Ovary (tissue), 9 donors: Measurements from ENCODE around the gene DNAH9. TPM values are rescaled to one million over a fixed set of nuclear protein-coding genes. Genes with fewer than 3 reads are reported as not detected.

Experiments
- DNase-seq, 5 donors: peaks; one replicate each; pipeline ENCODE4 v3.0.0-alpha.2; 2019 to 2020
- H3K27ac ChIP-seq, 2 donors: fragments of 200-600 bp; one replicate each; pipeline versions ENCODE4 v1.5.1 to v1.8.0; 2019 to 2022
- H3K27me3 ChIP-seq: fragments of 200-600 bp; one replicate; pipeline ENCODE4 v1.8.0; 2022
- H3K36me3 ChIP-seq: fragments of 200-600 bp; sonication (generic); one replicate; pipeline ENCODE4 v1.5.1; 2019
- H3K4me1 ChIP-seq: one replicate; pipeline ENCODE4 v1.8.1; 2013; ENCODE audit warnings: mild to moderate bottlenecking, moderate library complexity; ENCODE audit not compliant: insufficient read depth
- H3K4me3 ChIP-seq: fragments of 200-600 bp; sonication (generic); one replicate; pipeline ENCODE4 v1.5.1; 2017
- H3K9me3 ChIP-seq, 2 donors: fragments of 200-600 bp in 1 of 2; sonication (generic) in 1 of 2; one replicate each; pipeline versions ENCODE4 v1.5.1 to v1.8.1; 2013 to 2019; ENCODE audit warnings: mild to moderate bottlenecking in 1 of 2, moderate library complexity in 1 of 2
- CTCF ChIP-seq, 3 donors: fragments of 450-650 bp in 2 of 3; fragments of 200-600 bp in 1 of 3; IDR thresholded peaks; one replicate each; pipeline versions ENCODE4 v1.5.1 to v1.8.0; 2016 to 2022; ENCODE audit warnings: antibody characterized with exemption in 3 of 3, mild to moderate bottlenecking in 1 of 3
- EP300 ChIP-seq: sonication (generic); formaldehyde crosslinking; IDR thresholded peaks from one replicate; pipeline ENCODE4 v1.6.1; 2017; ENCODE audit warnings: antibody characterized with exemption
- POLR2A ChIP-seq: fragments of 450-650 bp; IDR thresholded peaks from one replicate; pipeline ENCODE4 v1.6.1; 2017; ENCODE audit warnings: antibody characterized with exemption, mild to moderate bottlenecking, moderate library complexity
- WGBS, 3 donors: extraction: QIAGEN DNeasy Blood & Tissue Kit in 1 of 3; methylation state at CpG; one replicate each; pipeline versions ENCODE4 v1.1.5 to v1.1.7; 2013 to 2017; 5-methylcytosine and 5-hydroxymethylcytosine counted together
- intact Hi-C, 4 donors: fragments of 100-400 bp; cut with DNase I; formaldehyde crosslinking; loops; one replicate each; pipeline versions ENCODE4 v1.11.0 to v1.15.1; 2022 to 2023
- polyA plus RNA-seq, 2 donors: library from polyadenylated mRNA; stranded (reverse); fragments of 200-250 nt in 1 of 2; fragments of 350-450 nt in 1 of 2; fragmentation: Illumina TruSeq in 1 of 2; extraction: RNeasy Lipid Tissue Mini Kit (QIAGEN cat#74804) in 1 of 2; gene quantifications; one replicate each; pipeline ENCODE4 v1.2.3, GENCODE V29; 2013 to 2014
- total RNA-seq, 7 donors: library from RNA; depleted of rRNA in 2 of 7; stranded (reverse); fragments of >200 nt in 2 of 7; fragmentation: NEBNext Ultra II Directional in 3 of 7; extraction: Animal tissue kit (Norgen Biotek cat#: 25700) in 3 of 7; gene quantifications; one replicate each; pipeline versions ENCODE4 v1.1.0 to v1.2.4, GENCODE V29; 2016 to 2023
- donor health status: DM: no; HTN: no; CAD: no; lungs with moderate emphysema.
- donor health status: DM: no; HTN: no; CAD: no.
- donor health status: Bipolar disorder and iron deficiency.
- donor health status: DM: yes; HTN: yes; CAD: no.
- donor health status: DM: no; HTN: no; CAD: no.
- donor health status: DM: yes; HTN: yes; CAD: no.

The DNAH9 gene
- total and polyA plus RNA-seq, 9 donors = 1.4 to 43.7 (median 3.4) TPM

- H3K36me3 ChIP-seq = no peaks in the 10 kb centered on the region
- no peak overlapping the region for H3K27ac ChIP-seq
- no peaks in the 10 kb centered on the region for H3K27me3 ChIP-seq
- no peak for DNase-seq
- intact Hi-C loops = no loop called here
- no peaks in the 10 kb centered on the region for H3K4me1 ChIP-seq
- 91 to 97% (median 92%) methylated on average over 5 of the region's 5 CpGs for WGBS, 3 donors
- H3K4me3 ChIP-seq = no peak overlapping the region
- no peak for TF ChIP-seq EP300
- H3K9me3 ChIP-seq = no peaks in the 10 kb centered on the region
These were observed 16.1 kb upstream of the DNAH9 start for GRCh38 chr17:11582217-11582616.

GRCh38 chr17:11583306-11583992 lies 14.8 kb upstream of the DNAH9 start:
- Histone ChIP-seq H3K36me3 (no peaks in the 10 kb centered on the region), H3K27me3 (no peaks in the 10 kb centered on the region), H3K9me3 (no peaks in the 10 kb centered on the region), H3K4me1 (no peaks in the 10 kb centered on the region), H3K27ac (no peak overlapping the region), H3K4me3 (no peak overlapping the region)
- intact Hi-C loops = no loop called here
- 82 to 96% (median 87%) methylated on average over 7 to 9 of the region's 9 CpGs for WGBS, 3 donors
- TF ChIP-seq EP300 (no peak), POLR2A (no peak), CTCF (IDR thresholded peaks at IDR 0.05) (no peak)
- no peak for DNase-seq

GRCh38 chr17:11589716-11590115 lies 8.6 kb upstream of the DNAH9 start:
- TF ChIP-seq POLR2A = no peak
- no peak for TF ChIP-seq EP300
- TF ChIP-seq CTCF (IDR thresholded peaks at IDR 0.05) = no peak
- no peaks in the 10 kb centered on the region for H3K9me3 ChIP-seq
- H3K4me3 ChIP-seq = no peak overlapping the region
- no peaks in the 10 kb centered on the region for H3K27me3 ChIP-seq
- intact Hi-C loops = no loop called here
- no peak overlapping the region for H3K27ac ChIP-seq
- H3K36me3 ChIP-seq = no peaks in the 10 kb centered on the region
- DNase-seq = no peak
- 20 to 38% (median 25%) methylated on average over 3 of the region's 3 CpGs for WGBS, 3 donors
- no peaks in the 10 kb centered on the region for H3K4me1 ChIP-seq

- intact Hi-C loops = no loop called here
- WGBS, 3 donors = 80 to 81% (median 81%) methylated on average over 5 of the region's 5 CpGs
- no peak overlapping the region for H3K4me3 ChIP-seq
- H3K4me1 ChIP-seq = no peaks in the 10 kb centered on the region
- no peaks in the 10 kb centered on the region for H3K27me3 ChIP-seq
- H3K9me3 ChIP-seq = no peaks in the 10 kb centered on the region
- TF ChIP-seq CTCF (IDR thresholded peaks at IDR 0.05) (no peak), POLR2A (no peak)
- DNase-seq = no peak
- no peaks in the 10 kb centered on the region for H3K36me3 ChIP-seq
- no peak overlapping the region for H3K27ac ChIP-seq
These were observed 3.4 kb downstream of the DNAH9 start for GRCh38 chr17:11601661-11602060.

GRCh38 chr17:11608396-11608795 lies 10.1 kb downstream of the DNAH9 start:
- intact Hi-C loops = no loop called here
- H3K27me3 ChIP-seq = no peaks in the 10 kb centered on the region
- WGBS, 3 donors = 5 to 9% (median 8%) methylated on average over 6 of the region's 6 CpGs
- peak; percentile 73 to 89 (median 78) for DNase-seq
- H3K9me3 ChIP-seq = no peaks in the 10 kb centered on the region
- H3K36me3 ChIP-seq = no peaks in the 10 kb centered on the region
- peaks cover 1% of the 10 kb centered on the region for H3K4me1 ChIP-seq
- no peak overlapping the region for H3K4me3 ChIP-seq
- TF ChIP-seq CTCF (IDR thresholded peaks at IDR 0.05) = no peak
- no peak for TF ChIP-seq EP300
- no peak for TF ChIP-seq POLR2A
- H3K27ac ChIP-seq = peak overlapping the region; percentile 36 to 75
